IMR-90 (cell line): ENCODE data around the gene MEIS1.

Experiments used
- BHLHE40 ChIP-seq: fragments of 150-350 bp; IDR thresholded peaks from 2 replicates; pipeline ENCODE4 v1.6.1; 2016; ENCODE audit warnings: mild to moderate bottlenecking, low read depth, low read length
- CEBPB ChIP-seq: IDR thresholded peaks from 2 replicates; pipeline ENCODE4 v1.6.1; 2012; ENCODE audit warnings: low read depth, low read length, improper control_type of control experiment
- CHD1 ChIP-seq: IDR thresholded peaks from 2 replicates; pipeline ENCODE4 v1.6.1; 2012; ENCODE audit warnings: low read depth, low read length, improper control_type of control experiment
- CTCF ChIP-seq: conservative IDR thresholded peaks from 2 replicates; pipeline ENCODE4 v1.5.1; 2012; ENCODE audit warnings: mild to moderate bottlenecking, low read depth, low read length, improper control_type of control experiment
- FOS ChIP-seq: fragments of 150-350 bp; IDR thresholded peaks from 2 replicates; pipeline ENCODE4 v1.6.1; 2016; ENCODE audit warnings: low read depth, low read length
- MAFK ChIP-seq: IDR thresholded peaks from 2 replicates; pipeline ENCODE4 v1.6.1; 2012; ENCODE audit warnings: low read depth, low read length, improper control_type of control experiment
- MAZ ChIP-seq: IDR thresholded peaks from 2 replicates; pipeline ENCODE4 v1.6.1; 2012; ENCODE audit warnings: low read depth, mild to moderate bottlenecking, low read length, improper control_type of control experiment, moderate library complexity, borderline replicate concordance
- MXI1 ChIP-seq: IDR thresholded peaks from 2 replicates; pipeline ENCODE4 v1.6.1; 2012; ENCODE audit warnings: low read depth, mild to moderate bottlenecking, low read length, moderate library complexity, borderline replicate concordance
- POLR2A ChIP-seq: IDR thresholded peaks from 2 replicates; pipeline ENCODE4 v1.6.1; 2012; ENCODE audit warnings: mild to moderate bottlenecking, low read depth, low read length
- RAD21 ChIP-seq: IDR thresholded peaks from 2 replicates; pipeline ENCODE4 v1.6.1; 2012; ENCODE audit warnings: low read length, improper control_type of control experiment
- RFX5 ChIP-seq: IDR thresholded peaks from 2 replicates; pipeline ENCODE4 v1.8.0; 2012; ENCODE audit warnings: low read depth, mild to moderate bottlenecking, low read length, moderate library complexity
- SMC3 ChIP-seq: fragments of 150-350 bp; IDR thresholded peaks from 2 replicates; pipeline ENCODE4 v1.6.1; 2016; ENCODE audit warnings: low read depth, mild to moderate bottlenecking, antibody characterized with exemption, low read length, moderate library complexity
- USF2 ChIP-seq: fragments of 150-350 bp; IDR thresholded peaks from 2 replicates; pipeline ENCODE4 v1.6.1; 2017; ENCODE audit warnings: mild to moderate bottlenecking, antibody characterized with exemption, low read length, low read depth

- TF ChIP-seq CTCF (no peak), CHD1 (no peak), POLR2A (no peak), SMC3 (no peak), USF2 (no peak), MAFK (no peak), MXI1 (no peak), RFX5 (no peak), RAD21 (no peak), BHLHE40 (no peak), MAZ (no peak), FOS (no peak), CEBPB (no peak)
Measured at GRCh38 chr2:66466433-66466832, 31.5 kb downstream of the MEIS1 start.
